HepG2 (cell line): ENCODE results near the gene STX10. TPM values are rescaled to one million over a fixed set of nuclear protein-coding genes. Genes with fewer than 3 reads are reported as not detected.

Source experiments
- ATAC-seq: fragments of 200-7000 bp; cut with Tn5 transposase; 3 replicates; pipeline ENCODE4 v1.9.1; 2020; ENCODE audit warnings: mild to moderate bottlenecking, moderate library complexity
- BruUV-seq: library from RNA; stranded (reverse); fragments of 400-500 nt; replicated peaks from 2 replicates; lab custom pipeline; 2021; lab: Mats Ljungman, UMichigan
- CTCF ChIA-PET: fragments of 300-600 bp; formaldehyde crosslinking; extraction: SDS; loops from one replicate; lab custom pipeline; 2021; ENCODE audit warnings: low total read pairs, inconsistent platforms, low intra/inter-chr PET ratio; lab: Yijun Ruan, JAX
- POLR2A ChIA-PET: fragments of 350-600 bp; sonication (Branson Sonifier 250); formaldehyde crosslinking; loops from one replicate; lab custom pipeline; 2020; ENCODE audit warnings: antibody characterized with exemption, inconsistent platforms; lab: Yijun Ruan, JAX
- DNase-seq: peaks from one replicate; pipeline ENCODE4 v3.0.0-alpha.2; 2015; ENCODE audit warnings: low spot score
- FAIRE-seq: peaks from 3 replicates; lab custom pipeline; 2011; peaks lifted over from hg19 to GRCh38; lab: Jason Lieb, UNC
- H2AFZ ChIP-seq: one replicate; pipeline ENCODE4 v1.6.1; 2011; ENCODE audit warnings: low read length, inconsistent platforms
- H3K27ac ChIP-seq: fragments of 300-600 bp; 3 replicates; pipeline ENCODE4 v1.8.0; 2011; ENCODE audit warnings: mixed run types, mild to moderate bottlenecking, mixed read lengths, low read length, inconsistent platforms; ENCODE audit not compliant: insufficient read depth; ENCODE audit errors: extremely low read length
- H3K27me3 ChIP-seq, 2 experiments: fragments of 200-600 bp in 1 of 2; 2 replicates in 1 of 2; 3 replicates in 1 of 2; pipeline versions ENCODE4 v1.6.0 to v1.8.0; 2011; ENCODE audit warnings: low read length in 2 of 2, mild to moderate bottlenecking in 2 of 2, moderate library complexity in 2 of 2, inconsistent platforms in 1 of 2; ENCODE audit not compliant: insufficient read depth in 2 of 2, control insufficient read depth in 1 of 2
- H3K36me3 ChIP-seq, 2 experiments: fragments of 200-600 bp in 1 of 2; replicated peaks in 1 of 2; 2 replicates in 1 of 2; 3 replicates in 1 of 2; pipeline versions ENCODE4 v1.5.1 to v1.8.0; 2011; ENCODE audit warnings: low read length in 2 of 2, inconsistent platforms in 1 of 2; ENCODE audit not compliant: insufficient read depth in 2 of 2, control insufficient read depth in 1 of 2
- H3K4me1 ChIP-seq: 2 replicates; pipeline ENCODE4 v1.5.1; 2012; ENCODE audit warnings: low read length, inconsistent platforms; ENCODE audit not compliant: insufficient read depth
- H3K4me2 ChIP-seq: 2 replicates; pipeline ENCODE4 v1.6.0; 2011; ENCODE audit warnings: low read depth, low read length, inconsistent platforms
- H3K4me3 ChIP-seq, 3 experiments: fragments of 200-600 bp in 1 of 3; sonication (generic), shearing (Covaris generic) in 1 of 3; replicated peaks in 1 of 3; 2 replicates each; pipeline ENCODE4 v1.5.1; 2011 to 2016; ENCODE audit warnings: low read length in 3 of 3, inconsistent platforms in 2 of 3, low read depth in 2 of 3, mild to moderate bottlenecking in 2 of 3, control low read depth in 1 of 3, mixed read lengths in 1 of 3; ENCODE audit not compliant: insufficient read depth in 1 of 3
- H3K79me2 ChIP-seq: one replicate; pipeline ENCODE4 v1.6.1; 2011; ENCODE audit warnings: low read length, inconsistent platforms; ENCODE audit not compliant: insufficient read depth
- H3K9ac ChIP-seq: 2 replicates; pipeline ENCODE4 v1.6.0; 2011; ENCODE audit warnings: mild to moderate bottlenecking, low read depth, low read length, inconsistent platforms; ENCODE audit not compliant: insufficient read depth
- H3K9me3 ChIP-seq: 2 replicates; pipeline ENCODE4 v1.5.1; 2012; ENCODE audit warnings: mild to moderate bottlenecking, low read length
- H4K20me1 ChIP-seq: 2 replicates; pipeline ENCODE4 v1.6.0; 2011; ENCODE audit warnings: inconsistent platforms, mild to moderate bottlenecking, low read length, moderate library complexity; ENCODE audit not compliant: insufficient read depth
- ATF5 ChIP-seq: sonication (generic); formaldehyde crosslinking; IDR thresholded peaks from 2 replicates; pipeline ENCODE4 v1.4.0; 2020; ENCODE audit warnings: mild to moderate bottlenecking, low read depth, missing genetic modification reagents
- CBX5 ChIP-seq: sonication (generic); formaldehyde crosslinking; IDR thresholded peaks from 2 replicates; pipeline ENCODE4 v1.4.0; 2020; ENCODE audit warnings: missing genetic modification reagents, borderline replicate concordance
- ELF1 ChIP-seq: sonication (generic); formaldehyde crosslinking; IDR thresholded peaks from 2 replicates; pipeline ENCODE4 v1.4.0; 2020; ENCODE audit warnings: missing genetic modification reagents
- FUBP1 ChIP-seq: sonication (generic); formaldehyde crosslinking; IDR thresholded peaks from 2 replicates; pipeline ENCODE4 v1.5.1; 2020; ENCODE audit warnings: missing genetic modification reagents, mild to moderate bottlenecking, borderline replicate concordance
- HOXA5 ChIP-seq: sonication (generic); formaldehyde crosslinking; IDR thresholded peaks from 2 replicates; pipeline ENCODE4 v1.4.0; 2020; ENCODE audit warnings: missing genetic modification reagents
- ONECUT2 ChIP-seq: sonication (generic); formaldehyde crosslinking; IDR thresholded peaks from 2 replicates; pipeline ENCODE4 v1.4.0; 2020; ENCODE audit warnings: missing genetic modification reagents
- PRDM10 ChIP-seq: sonication (generic); formaldehyde crosslinking; IDR thresholded peaks from 2 replicates; pipeline ENCODE4 v1.4.0; 2020; ENCODE audit warnings: low read depth, missing genetic modification reagents
- SMAD3 ChIP-seq: sonication (generic); formaldehyde crosslinking; IDR thresholded peaks from 2 replicates; pipeline ENCODE4 v1.4.0; 2020; ENCODE audit warnings: missing genetic modification reagents
- ZNF496 ChIP-seq: sonication (generic); formaldehyde crosslinking; IDR thresholded peaks from 2 replicates; pipeline ENCODE4 v1.8.1; 2023; ENCODE audit warnings: mild to moderate bottlenecking, moderate library complexity, missing genetic modification reagents; ENCODE audit not compliant: insufficient replicate concordance
- ZNF543 ChIP-seq: sonication (generic); formaldehyde crosslinking; IDR thresholded peaks from 2 replicates; pipeline ENCODE4 v1.4.0; 2020; ENCODE audit warnings: mild to moderate bottlenecking, missing genetic modification reagents
- ZNF563 ChIP-seq: sonication (generic); formaldehyde crosslinking; IDR thresholded peaks from 2 replicates; pipeline ENCODE4 v1.8.0; 2022; ENCODE audit warnings: mild to moderate bottlenecking, moderate library complexity, missing genetic modification reagents
- ZNF570 ChIP-seq: sonication (generic); formaldehyde crosslinking; IDR thresholded peaks from 2 replicates; pipeline ENCODE4 v1.4.0; 2020; ENCODE audit warnings: mild to moderate bottlenecking, missing genetic modification reagents, borderline replicate concordance
- ZNF737 ChIP-seq: sonication (generic); formaldehyde crosslinking; IDR thresholded peaks from 2 replicates; pipeline ENCODE4 v1.5.0; 2020; ENCODE audit warnings: missing genetic modification reagents, mild to moderate bottlenecking, borderline replicate concordance
- WGBS: methylation state at CpG from one replicate; pipeline ENCODE4 v1.1.6; 2017; ENCODE audit warnings: low lambda C conversion rate; 5-methylcytosine and 5-hydroxymethylcytosine counted together
- in situ Hi-C: cut with HindIII; loops from 2 replicates; pipeline ENCODE4 v1.10.0; 2017; ENCODE audit warnings: low pct_unique_long_range_greater_than_20kb; ENCODE audit not compliant: extremely low pct_ligation_motif_present
- intact Hi-C: fragments of 100-400 bp; cut with micrococcal nuclease; formaldehyde crosslinking; loops from one replicate; pipeline ENCODE4 v1.10.0; 2022; ENCODE audit not compliant: unreplicated experiment
- polyA plus RNA-seq, 8 experiments: library from polyadenylated mRNA; depleted of rRNA in 3 of 8; stranded (reverse) in 7 of 8; unstranded in 1 of 8; fragments of >200 nt; fragmentation: Illumina TruSeq in 4 of 8; extraction: Trizol in 4 of 8; gene quantifications; 2 replicates each; pipeline versions ENCODE4 v1.2.1 to v1.2.3, GENCODE V29; 2011 to 2016; ENCODE audit warnings: low read depth in 4 of 8, missing spikeins in 1 of 8, mixed read lengths in 1 of 8; ENCODE audit not compliant: insufficient read depth in 1 of 8
- total RNA-seq, 5 experiments: library from RNA; depleted of rRNA; stranded (reverse); fragments of >200 nt; fragmentation: Illumina TruSeq; extraction: Trizol; gene quantifications; 2 replicates each; pipeline ENCODE4 v1.2.3, GENCODE V29; 2016; ENCODE audit warnings: low read depth in 1 of 5

The STX10 gene
- total and polyA plus RNA-seq, 2 of the 13 experiments (the other 11 are each of a cell fraction or from before 2014, with no cell fraction given), result 47.9 to 66.4 TPM

- ChIA-PET CTCF (no interaction called here), POLR2A (interaction anchor here (0.7 to 2.9 kb wide), 2 partner anchors 8 to 11 kb away, joined by 3 to 17 read pairs; no protein-coding TSS in a partner anchor)
- H3K27ac ChIP-seq, result no peak overlapping the region
- intact Hi-C loops, result no loop called here
- TF ChIP-seq ZNF496 (CRISPR knock-in tag), result no peak
- TF ChIP-seq SMAD3 (CRISPR knock-in tag), result no peak
- TF ChIP-seq PRDM10 (CRISPR knock-in tag), result no peak
- TF ChIP-seq ELF1, result no peak
- TF ChIP-seq ZNF563 (CRISPR knock-in tag), result no peak
- no peak for TF ChIP-seq ZNF570
- no peak for TF ChIP-seq FUBP1 (CRISPR knock-in tag)
- TF ChIP-seq HOXA5, result no peak
- no peak for TF ChIP-seq ONECUT2 (CRISPR knock-in tag)
- no peak for TF ChIP-seq CBX5 (CRISPR knock-in tag)
- no peak for TF ChIP-seq ZNF737 (CRISPR knock-in tag)
- no peak for TF ChIP-seq ATF5 (CRISPR knock-in tag)
- TF ChIP-seq ZNF543 (CRISPR knock-in tag), result no peak
- no peak overlapping the region for H3K4me2 ChIP-seq
- no peaks in the 10 kb centered on the region for H3K79me2 ChIP-seq
- H3K9ac ChIP-seq, result no peak overlapping the region
- BruUV-seq, result no TSS peak
- in situ Hi-C loops, result no loop called here
- no peaks in the 10 kb centered on the region for H4K20me1 ChIP-seq
- WGBS, result 95% methylated on average over 5 of the region's 7 CpGs
- H3K9me3 ChIP-seq, result no peaks in the 10 kb centered on the region
- H3K36me3 ChIP-seq, result no peaks in the 10 kb centered on the region
- FAIRE-seq (no peak), DNase-seq (no peak), ATAC-seq (no peak)
- H3K4me3 ChIP-seq, result no peak overlapping the region
- no peak overlapping the region for H2AFZ ChIP-seq
- H3K27me3 ChIP-seq, result no peaks in the 10 kb centered on the region
- H3K4me1 ChIP-seq, result peaks cover 44% of the 10 kb centered on the region
Measured at GRCh38 chr19:13171146-13171545, 21.0 kb upstream of the STX10 start.
